NCI-H2196 treated with DMSO at 0.1 percent for 48 hours (cell line): ENCODE data around the gene PALLD.

Source experiments
- DNase-seq: peaks from one replicate; lab custom pipeline; 2025; ENCODE audit not compliant: unreplicated experiment; lab: John Stamatoyannopoulos, UW

PALLD gene

GRCh38 chr4:168844353-168845049 is 347.6 kb downstream of the PALLD start:
- no peak for DNase-seq

GRCh38 chr4:168845897-168846296 is 349.0 kb downstream of the PALLD start:
- no peak for DNase-seq

- no peak for DNase-seq
These were observed 349.6 kb downstream of the PALLD start for GRCh38 chr4:168846414-168846813.

- no peak for DNase-seq
These were observed 351.1 kb downstream of the PALLD start for GRCh38 chr4:168847771-168848502.

GRCh38 chr4:168849030-168849675 is 352.3 kb downstream of the PALLD start:
- DNase-seq: no peak

GRCh38 chr4:168849997-168850396 is 353.1 kb downstream of the PALLD start:
- no peak for DNase-seq

- DNase-seq: no peak
These were observed 355.5 kb downstream of the PALLD start for GRCh38 chr4:168852387-168852786.

GRCh38 chr4:168852933-168853713 is 356.3 kb downstream of the PALLD start:
- no peak for DNase-seq

GRCh38 chr4:168853770-168854169 is 356.9 kb downstream of the PALLD start:
- DNase-seq: no peak

GRCh38 chr4:168854350-168854921 is 357.6 kb downstream of the PALLD start:
- DNase-seq: no peak

GRCh38 chr4:168856312-168856711 is 359.5 kb downstream of the PALLD start:
- DNase-seq: no peak

- no peak for DNase-seq
These were observed 360.2 kb downstream of the PALLD start for GRCh38 chr4:168857009-168857408.

- DNase-seq: no peak
These were observed 360.9 kb downstream of the PALLD start for GRCh38 chr4:168857546-168858314.

GRCh38 chr4:168859100-168859499 is 362.2 kb downstream of the PALLD start:
- DNase-seq: no peak

GRCh38 chr4:168859888-168860694 is 363.2 kb downstream of the PALLD start:
- DNase-seq: no peak

- DNase-seq: no peak
These were observed 364.0 kb downstream of the PALLD start for GRCh38 chr4:168860827-168861226.

- no peak for DNase-seq
These were observed 367.1 kb downstream of the PALLD start for GRCh38 chr4:168863719-168864647.

- DNase-seq: no peak
These were observed 368.1 kb downstream of the PALLD start for GRCh38 chr4:168864821-168865541.
